NCI-H446 (cell line): ENCODE measurements around the gene DDB1.

Experiments
- DNase-seq, 2 experiments: peaks; one replicate each; lab custom pipeline; 2025; lab: John Stamatoyannopoulos, UW

The DDB1 gene

GRCh38 chr11:61332797-61333549 lies at the start of gene DDB1, which contains the start of gene TKFC:
DDB1 (minus strand) TSS chr11:61333105; CDS start chr11:61332968, 137 bp downstream.
TKFC (plus strand) TSS chr11:61333228; CDS start chr11:61334729, 1,501 bp downstream.
- DNase-seq: peak; percentile 90 to 97

GRCh38 chr11:61380884-61381283 lies 48.0 kb upstream of the DDB1 start:
- no peak for DNase-seq

DNA sequence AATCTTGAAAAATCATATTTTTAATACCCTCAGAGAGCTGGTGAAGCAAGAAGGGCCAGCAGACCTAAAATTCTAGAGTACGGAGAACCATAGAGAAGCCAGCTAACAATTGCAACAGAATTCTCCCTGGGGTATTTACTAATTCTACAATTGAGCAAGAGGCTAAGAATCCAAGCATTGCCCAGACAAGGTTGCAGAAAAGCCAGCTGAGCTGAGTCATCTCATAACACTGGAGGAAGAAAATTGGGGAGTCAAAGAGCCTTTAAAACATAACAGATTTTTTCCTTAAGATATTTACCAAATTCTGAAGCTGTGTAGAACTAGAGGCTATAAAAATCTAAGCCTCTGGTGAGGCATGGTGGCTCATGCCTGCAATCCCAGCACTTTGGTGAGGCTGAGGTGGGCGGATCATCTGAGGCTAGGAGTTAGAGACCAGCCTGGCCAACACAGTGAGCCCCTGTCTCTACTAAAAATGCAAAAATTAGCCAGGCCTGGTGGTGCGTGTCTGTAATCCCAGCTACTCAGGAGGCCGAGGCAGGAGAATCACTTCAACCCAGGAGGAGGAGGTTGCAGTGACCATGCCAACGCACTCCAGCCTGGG lies 45.9 kb upstream of the DDB1 start:
- DNase-seq: no peak

DNA sequence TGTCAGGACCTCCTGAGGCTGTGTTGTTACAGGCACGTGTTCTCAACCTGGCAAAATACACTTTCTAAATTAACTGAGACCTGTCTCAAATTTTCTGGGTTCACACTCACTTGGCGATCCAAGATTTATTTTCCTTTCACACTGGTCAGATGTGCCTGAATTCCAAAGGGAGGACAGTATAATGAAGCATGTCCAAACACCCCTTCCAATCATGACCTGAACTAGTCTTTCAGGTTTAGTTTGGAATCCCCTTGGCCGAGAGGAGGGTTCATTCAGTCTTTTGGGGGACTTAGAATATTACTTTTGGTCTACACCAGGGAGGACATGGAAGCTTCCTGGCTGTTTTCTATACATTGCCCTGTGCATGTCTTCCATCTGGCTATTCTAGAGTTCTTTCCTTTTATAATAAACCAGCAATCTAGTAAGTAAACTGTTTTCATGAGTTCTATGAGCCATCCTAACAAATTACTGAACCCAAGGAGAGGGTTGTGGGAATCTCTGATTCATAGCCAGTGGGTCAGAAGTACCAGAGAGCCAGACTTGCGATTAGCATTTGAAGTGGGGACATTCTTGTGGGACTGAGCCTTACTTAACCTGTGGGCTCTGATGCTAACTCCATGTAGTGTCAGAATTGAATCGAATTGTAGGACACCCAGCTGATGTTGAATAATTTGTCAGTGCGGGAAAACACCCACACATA lies 44.7 kb upstream of the DDB1 start:
- no peak for DNase-seq

DNA sequence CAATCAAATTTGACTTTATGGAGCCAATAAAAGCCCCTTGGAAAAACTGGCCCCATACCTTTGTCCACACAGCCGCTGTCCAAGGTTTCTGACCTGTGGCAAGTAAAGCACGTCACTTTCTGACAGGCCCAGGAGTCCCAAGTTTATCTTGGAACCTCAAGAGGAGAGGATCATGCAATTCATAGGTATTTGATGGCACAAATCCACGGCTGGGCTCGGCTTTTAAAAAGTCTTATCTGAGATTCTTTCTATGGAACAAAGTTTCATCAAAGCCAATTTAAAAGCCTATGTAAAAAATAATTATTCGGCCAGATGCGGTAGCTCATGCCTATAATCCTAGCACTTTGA lies 42.8 kb upstream of the DDB1 start:
- DNase-seq: no peak

DNA sequence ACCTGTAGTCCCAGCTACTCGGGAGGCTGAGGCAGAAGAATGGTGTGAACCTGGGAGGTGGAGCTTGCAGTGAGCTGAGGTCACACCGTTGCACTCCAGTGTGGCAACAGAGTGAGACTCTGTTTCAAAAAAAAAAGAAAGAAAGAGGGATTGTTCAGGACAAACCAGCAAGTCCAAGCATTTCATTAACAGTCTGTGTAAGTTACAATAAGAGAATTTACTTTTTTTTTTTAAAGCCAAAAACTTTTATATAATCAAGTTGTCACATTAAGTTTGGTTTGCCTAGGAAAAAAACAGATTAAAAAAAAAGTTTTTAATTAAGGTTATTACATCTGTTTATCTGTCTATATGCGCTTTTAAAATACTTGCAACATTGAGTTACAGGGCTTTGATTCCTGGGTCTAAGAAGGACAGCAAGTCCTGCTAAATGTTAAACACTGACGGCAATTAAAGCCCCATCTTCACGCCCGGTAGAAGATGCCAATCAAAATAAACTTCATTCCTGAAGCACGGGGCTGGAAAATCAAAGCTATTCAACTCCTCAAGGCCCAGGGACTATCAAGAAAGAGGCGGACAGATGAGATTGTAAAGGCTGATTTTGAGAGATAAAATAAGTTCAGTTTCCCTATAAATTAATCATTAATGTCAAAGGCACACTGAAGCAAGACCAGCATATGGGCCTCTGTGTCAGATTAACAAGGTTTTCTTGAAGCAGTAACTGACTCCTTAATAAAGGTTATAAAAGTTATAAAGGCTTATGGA lies 39.9 kb upstream of the DDB1 start:
- no peak for DNase-seq

DNA sequence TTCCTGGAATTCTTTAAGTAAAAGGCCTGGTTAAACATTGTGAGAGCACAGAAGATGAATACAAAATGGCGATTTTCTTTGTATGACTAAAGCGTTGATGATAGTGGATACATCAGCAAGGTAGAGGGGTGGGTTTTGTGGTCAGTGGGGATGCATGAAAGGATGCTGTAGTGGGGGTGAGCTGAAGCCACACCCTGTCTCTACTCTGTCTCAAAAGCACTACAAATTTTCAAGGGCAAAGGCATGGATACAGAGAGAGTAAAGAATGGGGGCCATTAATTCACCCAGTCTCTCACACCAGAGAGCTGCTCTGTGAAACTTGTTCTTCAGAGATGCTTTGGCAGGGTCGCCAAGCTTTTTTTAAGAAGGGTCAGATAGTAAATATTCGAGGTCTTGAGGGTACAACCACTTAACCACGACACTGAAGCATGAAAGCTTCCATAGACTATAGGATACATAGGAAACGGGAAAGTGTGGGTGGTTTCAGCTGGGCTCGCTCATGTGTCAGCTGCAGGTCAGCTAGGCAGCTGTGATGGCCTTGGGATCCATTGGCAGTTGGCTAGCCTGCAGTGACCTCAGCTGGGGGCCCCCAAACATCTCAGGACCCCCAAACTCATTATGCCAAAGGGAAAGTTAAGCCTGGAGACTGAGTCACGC lies 37.6 kb upstream of the DDB1 start:
- no peak for DNase-seq

- DNase-seq: no peak
Observed at GRCh38 chr11:61369372-61370348, 36.8 kb upstream of the DDB1 start.

DNA sequence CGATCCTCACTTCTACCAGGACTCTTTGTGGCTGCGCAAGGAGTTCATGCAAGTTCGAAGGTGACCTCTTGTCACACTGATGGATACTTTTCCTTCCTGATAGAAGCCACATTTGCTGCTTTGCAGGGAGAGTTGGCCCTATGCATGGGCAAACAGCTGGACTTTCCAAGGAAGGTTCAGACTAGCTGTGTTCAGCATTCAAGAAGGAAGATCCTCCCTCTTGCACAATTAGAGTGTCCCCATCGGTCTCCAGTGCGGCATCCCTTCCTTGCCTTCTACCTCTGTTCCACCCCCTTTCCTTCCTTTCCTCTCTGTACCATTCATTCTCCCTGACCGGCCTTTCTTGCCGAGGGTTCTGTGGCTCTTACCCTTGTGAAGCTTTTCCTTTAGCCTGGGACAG lies 35.7 kb upstream of the DDB1 start:
- DNase-seq: no peak

DNA sequence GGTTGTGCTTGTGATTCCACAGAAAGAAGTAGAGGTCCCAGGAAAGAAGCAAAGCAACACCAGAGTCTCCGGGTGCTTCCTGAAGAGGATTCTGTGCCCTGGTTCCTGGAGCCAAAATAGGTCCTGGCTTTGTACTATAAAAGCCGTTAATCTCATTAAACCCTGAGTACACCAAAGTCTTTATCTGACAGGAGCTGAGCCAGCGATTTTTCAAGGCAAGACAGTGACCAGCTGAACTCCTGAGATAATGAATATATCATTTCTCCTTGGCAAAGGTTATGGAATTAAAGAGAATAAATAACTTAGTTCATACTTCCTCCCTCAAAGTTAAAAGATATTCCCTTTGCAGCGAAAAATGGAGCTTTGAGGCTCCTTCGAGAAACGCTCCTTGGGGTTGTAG lies 34.5 kb upstream of the DDB1 start:
- DNase-seq: no peak

- DNase-seq: no peak
Observed at GRCh38 chr11:61364012-61364675, 31.2 kb upstream of the DDB1 start.

DNA sequence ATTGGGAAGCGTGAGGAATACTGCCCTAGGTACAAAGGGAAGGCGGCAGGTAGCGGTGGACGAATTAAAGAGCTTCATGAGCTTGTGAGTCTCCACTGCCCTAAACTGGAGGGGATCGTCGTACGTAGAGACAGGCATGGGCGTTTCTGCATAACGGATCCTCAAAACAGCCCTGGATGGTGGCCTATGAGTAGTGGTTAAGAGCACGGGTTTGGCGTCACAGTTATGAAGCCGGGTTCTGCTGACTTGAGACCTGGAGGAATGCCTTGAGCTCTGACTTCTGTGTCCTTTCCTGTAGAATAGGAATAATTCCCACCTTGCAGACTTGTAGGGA lies 29.6 kb upstream of the DDB1 start:
- DNase-seq: no peak

DNA sequence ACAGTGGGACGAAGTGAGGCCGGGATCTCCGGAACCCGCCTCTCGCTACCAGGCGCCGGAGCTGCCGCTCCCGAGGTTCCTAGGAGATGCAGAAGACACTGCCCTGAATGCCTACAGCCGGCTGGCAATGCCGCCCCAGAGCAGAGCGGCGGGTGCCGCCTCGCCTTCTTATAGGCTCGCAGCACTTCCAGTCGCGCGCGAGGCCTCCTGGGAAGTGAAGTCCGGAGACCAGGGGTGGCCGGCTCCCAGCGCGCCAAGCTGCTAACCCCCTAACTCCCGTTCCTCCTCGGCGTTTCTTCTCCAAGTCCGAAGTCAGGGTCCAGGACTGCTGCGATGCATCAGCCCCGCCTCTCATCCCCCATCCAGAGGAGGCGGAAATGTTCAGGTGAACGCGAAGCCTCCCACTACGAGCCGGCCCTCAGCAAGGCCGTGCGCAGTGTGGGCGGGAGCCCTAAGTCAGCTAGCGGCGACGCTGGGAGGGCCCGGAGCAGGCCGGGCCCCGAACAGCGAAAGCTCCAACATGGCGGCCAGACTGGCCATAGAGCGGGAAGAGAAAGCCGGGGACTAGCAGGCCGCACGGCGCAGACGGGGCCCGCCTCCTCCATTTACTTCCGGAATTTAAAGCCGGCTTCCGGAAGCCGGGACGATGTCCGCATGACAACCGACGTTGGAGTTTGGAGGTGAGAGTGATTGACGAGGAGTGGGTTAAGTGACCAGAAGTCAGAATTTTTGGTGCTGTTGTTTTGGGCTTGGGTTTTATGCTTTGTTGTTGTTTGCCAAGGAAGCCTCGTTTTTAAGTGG lies 29.0 kb upstream of the DDB1 start, which contains the start of the genes CYB561A3 and TMEM138:
Gene CYB561A3, minus strand, starts transcription at position 142 of the 801 bp plus-strand sequence. CDS start 5,169 bp downstream, outside the sequence.
Gene TMEM138, plus strand, starts transcription at position 634 of the 801 bp plus-strand sequence. CDS start 2,017 bp downstream, outside the sequence.
- DNase-seq: peak; percentile 93 to 96

GRCh38 chr11:61361237-61361740 lies 28.4 kb upstream of the DDB1 start:
- no peak for DNase-seq

GRCh38 chr11:61359516-61359915 lies 26.6 kb upstream of the DDB1 start:
- no peak for DNase-seq

- no peak for DNase-seq
Observed at GRCh38 chr11:61358566-61358965, 25.7 kb upstream of the DDB1 start.

GRCh38 chr11:61357894-61358239 lies 25.0 kb upstream of the DDB1 start:
- no peak for DNase-seq

GRCh38 chr11:61357233-61357893 lies 24.5 kb upstream of the DDB1 start:
- no peak for DNase-seq
